Mammary epithelial cell (primary cell): ENCODE data around the gene FCRL4.

Experiments
- EZH2 ChIP-seq: IDR thresholded peaks from 2 replicates; pipeline ENCODE4 v1.6.1; 2012; ENCODE audit warnings: low read length, inconsistent platforms, borderline replicate concordance
- TF ChIP-seq, protein P1 (sequence below), 2 donors: IDR thresholded peaks in 1 of 2; conservative IDR thresholded peaks in 1 of 2; 2 replicates each; pipeline ENCODE4 v1.5.1; 2011 to 2012; ENCODE audit warnings: inconsistent platforms in 2 of 2, low read length in 2 of 2, mild to moderate bottlenecking in 2 of 2, control low read depth in 1 of 2, low read depth in 1 of 2; ENCODE audit not compliant: insufficient read depth in 1 of 2; ENCODE audit errors: extremely low read depth in 1 of 2

- TF ChIP-seq, protein P1, sequence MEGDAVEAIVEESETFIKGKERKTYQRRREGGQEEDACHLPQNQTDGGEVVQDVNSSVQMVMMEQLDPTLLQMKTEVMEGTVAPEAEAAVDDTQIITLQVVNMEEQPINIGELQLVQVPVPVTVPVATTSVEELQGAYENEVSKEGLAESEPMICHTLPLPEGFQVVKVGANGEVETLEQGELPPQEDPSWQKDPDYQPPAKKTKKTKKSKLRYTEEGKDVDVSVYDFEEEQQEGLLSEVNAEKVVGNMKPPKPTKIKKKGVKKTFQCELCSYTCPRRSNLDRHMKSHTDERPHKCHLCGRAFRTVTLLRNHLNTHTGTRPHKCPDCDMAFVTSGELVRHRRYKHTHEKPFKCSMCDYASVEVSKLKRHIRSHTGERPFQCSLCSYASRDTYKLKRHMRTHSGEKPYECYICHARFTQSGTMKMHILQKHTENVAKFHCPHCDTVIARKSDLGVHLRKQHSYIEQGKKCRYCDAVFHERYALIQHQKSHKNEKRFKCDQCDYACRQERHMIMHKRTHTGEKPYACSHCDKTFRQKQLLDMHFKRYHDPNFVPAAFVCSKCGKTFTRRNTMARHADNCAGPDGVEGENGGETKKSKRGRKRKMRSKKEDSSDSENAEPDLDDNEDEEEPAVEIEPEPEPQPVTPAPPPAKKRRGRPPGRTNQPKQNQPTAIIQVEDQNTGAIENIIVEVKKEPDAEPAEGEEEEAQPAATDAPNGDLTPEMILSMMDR (conservative IDR thresholded peaks at IDR 0.05 in 1 of 2, IDR thresholded peaks at IDR 0.05 in 1 of 2; ENCODE audit: extremely low read depth in 1 of 2, insufficient read depth in 1 of 2, low read depth in 1 of 2, low read length in 2 of 2), result no peak
- TF ChIP-seq EZH2, result no peak
Measured at GRCh38 chr1:157558119-157558518, 39.8 kb downstream of the FCRL4 start.
